ENCODE measurements around the gene DLX2.
"Not testable (repeated sequence)": the region's sequence is repeated elsewhere in the genome, so short reads cannot be mapped to it uniquely, and the experiment has no call there.

Gene DLX2

GRCh38 chr2:172066394-172066886, 36.3 kb downstream of the DLX2 start:
- peaks cover 1% of the 10 kb centered on the region for H3K27me3 Mint-ChIP-seq
- peaks cover 35% of the 10 kb centered on the region for H3K36me3 Mint-ChIP-seq
- H3K27ac Mint-ChIP-seq = no peak overlapping the region
- no peaks in the 10 kb centered on the region for H3K4me1 Mint-ChIP-seq (ENCODE audit: low read depth)
- no peaks in the 10 kb centered on the region for H3K9me3 Mint-ChIP-seq (ENCODE audit: low read depth)
- no peak overlapping the region for H3K4me3 Mint-ChIP-seq

GRCh38 chr2:172065111-172065510, 37.6 kb downstream of the DLX2 start:
- Mint-ChIP-seq H3K4me1 (ENCODE audit: low read depth) (no peaks in the 10 kb centered on the region), H3K27ac (no peak overlapping the region), H3K36me3 (peaks cover 38% of the 10 kb centered on the region), H3K4me3 (no peak overlapping the region), H3K27me3 (peaks cover 1% of the 10 kb centered on the region), H3K9me3 (ENCODE audit: low read depth) (no peaks in the 10 kb centered on the region)

- Mint-ChIP-seq H3K4me3 (no peak overlapping the region), H3K9me3 (ENCODE audit: low read depth) (no peaks in the 10 kb centered on the region), H3K27ac (no peak overlapping the region), H3K4me1 (ENCODE audit: low read depth) (no peaks in the 10 kb centered on the region), H3K27me3 (no peaks in the 10 kb centered on the region), H3K36me3 (peaks cover 33% of the 10 kb centered on the region)
Measured at GRCh38 chr2:172063446-172063845, 39.3 kb downstream of the DLX2 start.

GRCh38 chr2:172062402-172063004, 40.2 kb downstream of the DLX2 start:
- H3K27ac Mint-ChIP-seq = no peak overlapping the region
- no peak overlapping the region for H3K4me3 Mint-ChIP-seq
- peaks cover 32% of the 10 kb centered on the region for H3K36me3 Mint-ChIP-seq
- no peaks in the 10 kb centered on the region for H3K27me3 Mint-ChIP-seq
- no peaks in the 10 kb centered on the region for H3K9me3 Mint-ChIP-seq (ENCODE audit: low read depth)
- H3K4me1 Mint-ChIP-seq (ENCODE audit: low read depth) = no peaks in the 10 kb centered on the region

GRCh38 chr2:172060118-172060517, 42.6 kb downstream of the DLX2 start:
- H3K27ac Mint-ChIP-seq, H3K27me3 Mint-ChIP-seq: not testable (repeated sequence)

GRCh38 chr2:172058660-172059059, 44.0 kb downstream of the DLX2 start:
- H3K27ac Mint-ChIP-seq = no peak overlapping the region
- no peak overlapping the region for H3K4me3 Mint-ChIP-seq
- peaks cover 18% of the 10 kb centered on the region for H3K36me3 Mint-ChIP-seq
- no peaks in the 10 kb centered on the region for H3K27me3 Mint-ChIP-seq
- H3K4me1 Mint-ChIP-seq (ENCODE audit: low read depth) = no peaks in the 10 kb centered on the region
- H3K9me3 Mint-ChIP-seq (ENCODE audit: low read depth) = no peaks in the 10 kb centered on the region

More at GRCh38 chr2:172060118-172060517, 42.6 kb downstream of the DLX2 start:
- H3K36me3 Mint-ChIP-seq = peaks cover 22% of the 10 kb centered on the region
- H3K9me3 Mint-ChIP-seq (ENCODE audit: low read depth); H3K4me3 Mint-ChIP-seq; H3K4me1 Mint-ChIP-seq (ENCODE audit: low read depth): not testable (repeated sequence)

- H3K36me3 Mint-ChIP-seq = peaks cover 6% of the 10 kb centered on the region
- no peaks in the 10 kb centered on the region for H3K4me1 Mint-ChIP-seq (ENCODE audit: low read depth)
- H3K27ac Mint-ChIP-seq = no peak overlapping the region
- no peak overlapping the region for H3K4me3 Mint-ChIP-seq
- no peaks in the 10 kb centered on the region for H3K9me3 Mint-ChIP-seq (ENCODE audit: low read depth)
- no peaks in the 10 kb centered on the region for H3K27me3 Mint-ChIP-seq
Measured at GRCh38 chr2:172056293-172056692, 46.4 kb downstream of the DLX2 start.

GRCh38 chr2:172053486-172053885, 49.2 kb downstream of the DLX2 start:
- Mint-ChIP-seq H3K27ac (no peak overlapping the region), H3K4me1 (ENCODE audit: low read depth) (no peaks in the 10 kb centered on the region), H3K4me3 (no peak overlapping the region), H3K27me3 (no peaks in the 10 kb centered on the region), H3K9me3 (ENCODE audit: low read depth) (no peaks in the 10 kb centered on the region), H3K36me3 (peaks cover 4% of the 10 kb centered on the region)

- H3K9me3 Mint-ChIP-seq (ENCODE audit: low read depth) = no peaks in the 10 kb centered on the region
- H3K27ac Mint-ChIP-seq = no peak overlapping the region
- H3K27me3 Mint-ChIP-seq = no peaks in the 10 kb centered on the region
- H3K4me1 Mint-ChIP-seq (ENCODE audit: low read depth) = no peaks in the 10 kb centered on the region
- no peak overlapping the region for H3K4me3 Mint-ChIP-seq
- peaks cover 4% of the 10 kb centered on the region for H3K36me3 Mint-ChIP-seq
Measured at GRCh38 chr2:172052000-172052983, 50.4 kb downstream of the DLX2 start.

- Mint-ChIP-seq H3K4me1 (ENCODE audit: low read depth) (peaks cover 4% of the 10 kb centered on the region), H3K27me3 (no peaks in the 10 kb centered on the region), H3K4me3 (no peak overlapping the region), H3K27ac (no peak overlapping the region), H3K36me3 (peaks cover 4% of the 10 kb centered on the region), H3K9me3 (ENCODE audit: low read depth) (no peaks in the 10 kb centered on the region)
Measured at GRCh38 chr2:172050479-172051125, 52.1 kb downstream of the DLX2 start.

GRCh38 chr2:172049567-172050120, 53.1 kb downstream of the DLX2 start:
- Mint-ChIP-seq H3K4me1 (ENCODE audit: low read depth) (peaks cover 4% of the 10 kb centered on the region), H3K27ac (no peak overlapping the region), H3K4me3 (no peak overlapping the region), H3K36me3 (peaks cover 4% of the 10 kb centered on the region), H3K9me3 (ENCODE audit: low read depth) (no peaks in the 10 kb centered on the region), H3K27me3 (no peaks in the 10 kb centered on the region)
